ENCODE results near the gene TBKBP1.
"Not testable (repeated sequence)": the region's sequence is repeated elsewhere in the genome, so short reads cannot be mapped to it uniquely, and the experiment has no call there.

The TBKBP1 gene

DNA sequence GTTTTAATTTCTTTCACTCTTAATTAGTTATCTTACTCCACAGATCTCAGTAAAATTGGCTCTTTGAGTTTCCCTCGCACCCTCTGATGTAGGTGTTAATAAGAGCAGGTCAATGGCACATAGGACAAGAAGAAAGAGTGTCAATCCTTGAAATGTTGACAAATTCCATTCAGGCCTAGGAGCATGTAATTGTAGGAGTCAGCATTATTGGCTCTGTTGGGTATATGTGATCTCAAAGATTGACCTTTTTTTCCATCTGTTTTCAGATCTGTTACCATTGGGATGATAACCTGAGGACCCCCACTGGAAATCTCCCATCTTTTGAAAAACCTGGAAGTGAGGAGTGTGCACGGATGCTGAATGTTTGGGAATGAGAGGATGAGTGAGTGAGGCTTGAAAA is 11.8 kb upstream of the TBKBP1 start:
- no peak for DNase-seq

DNA sequence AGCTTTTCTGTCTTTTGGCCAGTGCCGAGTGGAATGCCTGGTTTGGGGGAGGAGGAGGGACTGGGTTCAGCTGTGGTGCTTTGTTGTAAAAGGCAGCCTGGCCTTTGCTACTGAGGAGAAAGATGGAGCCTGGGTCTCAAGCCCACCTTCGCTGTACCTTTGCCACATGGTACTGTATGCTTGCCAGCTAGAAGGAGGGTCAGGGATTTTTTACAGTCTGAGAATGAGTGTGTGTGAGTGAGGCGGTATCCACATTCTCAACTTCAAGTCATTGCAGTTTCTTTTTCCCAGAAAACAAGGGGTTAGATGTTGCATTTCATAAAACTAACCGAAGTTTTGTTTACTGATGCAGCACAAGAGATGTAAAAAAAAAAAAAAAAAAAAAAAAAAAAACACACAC is 11.2 kb upstream of the TBKBP1 start:
- DNase-seq, result not testable (repeated sequence)

DNA sequence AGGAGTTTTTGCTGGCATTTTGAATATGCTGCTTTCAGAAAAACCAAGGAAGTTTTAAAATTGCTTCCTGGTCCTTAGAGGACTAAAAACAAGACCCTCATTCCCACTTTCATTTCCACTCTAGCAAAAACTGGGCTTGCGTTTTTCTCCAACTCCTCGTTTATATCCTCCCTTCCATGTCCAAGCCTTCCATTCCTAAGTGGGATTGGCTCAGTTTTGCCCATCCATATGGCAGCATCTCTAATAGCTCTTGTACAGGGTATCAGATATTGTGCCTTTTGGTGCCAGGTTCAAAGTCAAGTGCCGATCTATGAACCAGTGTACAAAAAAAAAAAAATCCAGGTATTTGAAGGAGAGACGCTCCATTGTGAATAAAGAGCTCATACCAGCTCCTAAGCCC is 9.9 kb upstream of the TBKBP1 start:
- no peak for DNase-seq

DNA sequence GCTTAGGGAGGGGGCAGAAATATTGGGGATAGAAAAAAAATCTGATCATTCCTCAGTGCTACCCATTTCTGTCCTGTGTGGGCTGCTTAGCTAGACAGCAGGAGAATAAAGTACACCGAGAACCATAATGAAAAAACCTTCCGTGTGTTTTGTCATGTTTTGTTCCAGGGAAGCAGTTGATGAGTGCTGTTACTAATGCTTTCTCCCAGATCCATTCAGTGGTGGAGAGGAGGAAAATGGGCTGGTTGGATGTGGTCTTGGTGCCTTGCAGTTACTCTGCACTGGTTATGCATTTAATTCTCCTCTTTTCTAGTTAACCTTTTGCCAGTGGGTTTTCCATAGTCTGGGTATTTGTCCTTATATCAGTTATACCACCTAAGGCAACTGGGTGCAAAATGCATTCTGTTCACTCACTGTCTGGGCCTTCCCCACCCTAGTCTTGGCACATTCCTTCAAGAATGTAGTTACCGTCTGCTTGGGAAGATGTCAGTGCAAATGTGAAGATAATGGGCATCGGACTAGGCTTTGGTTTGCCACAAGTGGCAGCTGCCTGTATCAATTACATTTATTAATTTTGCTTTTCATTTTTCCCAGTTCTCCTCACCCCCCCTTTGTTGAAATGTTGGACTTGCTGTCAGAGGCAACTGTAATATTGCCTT is 9.3 kb upstream of the TBKBP1 start:
- no peak for DNase-seq

DNA sequence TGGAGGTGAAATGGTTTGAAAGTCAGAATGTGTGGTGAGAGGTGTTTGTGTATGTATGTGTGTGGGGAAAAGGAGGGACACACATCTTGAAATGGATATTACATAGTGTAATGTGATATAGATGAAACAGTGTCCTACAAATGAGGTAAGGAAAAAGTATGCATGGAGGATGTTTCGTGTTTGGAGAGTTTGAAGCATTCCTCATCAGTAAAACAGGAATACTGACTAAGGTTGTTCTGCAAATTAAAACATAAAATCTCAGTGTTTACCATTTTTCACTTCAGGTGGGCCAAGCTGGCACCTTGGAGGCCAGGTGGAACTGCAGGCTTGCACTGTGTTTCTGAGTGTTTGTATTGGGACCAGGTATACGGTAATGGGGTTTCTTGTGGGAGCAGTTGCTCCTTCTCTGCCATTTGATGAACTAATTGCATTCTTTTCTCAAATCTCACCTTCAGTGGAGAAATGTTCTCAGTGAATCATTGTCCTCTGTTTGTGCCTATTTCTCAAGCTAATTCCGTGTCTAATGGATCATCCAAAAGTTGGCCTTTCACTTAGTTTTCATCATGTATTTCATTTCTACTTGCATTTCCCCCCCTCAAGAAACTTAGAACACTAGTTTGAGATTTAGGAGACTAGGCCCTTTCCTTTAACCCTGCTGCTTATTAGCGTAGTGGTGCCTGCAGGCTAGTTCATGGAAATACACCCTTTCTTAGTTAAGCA is 8.2 kb upstream of the TBKBP1 start:
- no peak for DNase-seq

DNA sequence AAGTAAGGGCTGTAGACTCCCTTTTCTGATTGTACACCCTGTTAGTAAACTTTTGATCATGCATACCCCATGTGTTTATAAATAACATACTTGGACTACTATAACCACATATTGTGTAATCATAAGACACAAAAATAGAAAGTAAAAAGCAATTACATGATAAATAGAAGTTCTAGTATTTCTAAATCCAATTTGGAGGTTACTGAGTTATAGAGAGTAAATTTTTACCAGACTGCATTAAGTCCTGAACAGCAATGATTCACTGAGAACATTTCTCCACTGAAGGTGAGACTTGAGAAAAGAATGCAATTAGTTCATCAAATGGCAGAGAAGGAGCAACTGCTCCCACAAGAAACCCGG is 7.7 kb upstream of the TBKBP1 start:
- no peak for DNase-seq

DNA sequence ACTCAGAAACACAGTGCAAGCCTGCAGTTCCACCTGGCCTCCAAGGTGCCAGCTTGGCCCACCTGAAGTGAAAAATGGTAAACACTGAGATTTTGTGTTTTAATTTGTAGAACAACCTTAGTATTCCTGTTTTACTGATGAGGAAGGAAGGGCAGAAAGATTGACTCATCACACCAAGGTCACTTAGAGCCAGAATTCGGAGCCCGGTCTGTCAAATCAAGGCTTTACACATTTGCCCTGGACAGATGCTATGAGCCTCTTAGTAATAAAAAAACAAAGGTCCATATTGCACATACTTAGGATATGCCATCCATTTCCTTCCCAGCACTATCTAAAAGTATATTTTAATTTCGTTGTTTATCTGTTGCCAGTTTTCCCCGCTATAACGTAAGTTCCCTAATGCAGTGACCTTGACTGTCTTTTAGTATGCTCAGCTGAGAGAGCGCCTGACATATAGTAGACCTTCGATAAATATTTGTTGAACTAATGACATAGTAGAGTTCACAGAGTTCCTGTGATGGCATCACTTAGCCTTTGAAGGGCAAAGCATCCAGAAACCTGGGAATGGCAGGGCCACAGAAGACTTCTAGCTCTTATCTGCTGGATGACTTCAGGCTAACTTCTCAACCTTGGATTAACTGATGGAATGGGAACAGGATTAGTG is 7.2 kb upstream of the TBKBP1 start:
- no peak for DNase-seq

DNA sequence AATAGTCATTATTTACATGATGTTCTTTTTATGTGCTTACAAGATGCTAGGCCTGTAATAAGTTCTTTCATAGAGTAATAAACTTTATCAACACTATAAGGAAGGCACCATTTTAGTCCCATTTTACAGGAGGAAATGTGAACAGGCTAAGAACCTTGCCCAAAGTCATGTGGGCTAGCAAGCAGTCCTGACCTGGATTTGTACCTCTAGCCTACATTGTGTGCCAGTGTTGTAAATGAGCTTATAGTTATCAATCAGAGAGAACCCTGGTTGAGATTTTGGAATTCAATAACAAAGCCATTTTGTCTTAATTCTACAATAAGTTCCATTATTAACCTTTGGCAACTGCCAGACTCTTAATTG is 6.7 kb upstream of the TBKBP1 start:
- no peak for DNase-seq

DNA sequence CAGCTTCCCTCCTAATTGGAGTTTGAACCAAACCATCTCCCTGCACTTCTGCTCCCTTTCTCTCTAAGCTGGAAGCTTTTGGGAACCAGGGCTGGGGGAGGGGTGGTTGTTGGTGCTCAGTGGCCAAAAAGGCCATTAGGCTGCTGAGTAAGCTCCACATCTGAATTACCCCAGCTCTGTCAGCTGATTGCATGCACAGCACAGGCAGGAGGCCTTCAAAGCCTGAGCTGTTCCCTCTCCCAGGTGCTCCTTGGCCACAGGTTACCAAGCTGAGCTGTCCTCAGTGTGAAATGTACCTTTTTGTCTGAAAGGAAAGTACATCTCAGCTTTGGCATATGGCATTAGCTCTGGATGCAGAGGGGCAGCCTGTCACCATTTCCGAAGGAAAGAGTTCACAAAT is 6.2 kb upstream of the TBKBP1 start:
- DNase-seq, result no peak

DNA sequence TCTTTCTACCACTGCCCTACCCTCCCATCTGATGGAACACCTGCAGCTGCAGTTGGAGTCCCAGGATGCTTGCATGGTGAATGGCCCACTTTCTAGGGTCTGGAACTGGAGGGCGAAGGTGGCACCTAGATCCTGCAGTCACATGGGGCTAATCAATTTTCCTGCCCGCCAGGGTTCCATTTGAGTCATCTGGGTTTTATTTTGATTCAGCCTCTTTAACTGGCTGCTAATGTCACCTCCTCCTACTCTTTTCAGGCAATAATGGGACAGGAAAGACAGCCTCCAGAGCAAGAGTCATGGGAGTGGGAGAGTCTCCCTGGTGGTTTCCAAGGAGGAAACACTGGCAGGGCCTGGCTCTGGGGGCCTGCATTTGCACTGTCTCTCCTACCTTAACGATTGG is 3.8 kb upstream of the TBKBP1 start:
- DNase-seq, result no peak

DNA sequence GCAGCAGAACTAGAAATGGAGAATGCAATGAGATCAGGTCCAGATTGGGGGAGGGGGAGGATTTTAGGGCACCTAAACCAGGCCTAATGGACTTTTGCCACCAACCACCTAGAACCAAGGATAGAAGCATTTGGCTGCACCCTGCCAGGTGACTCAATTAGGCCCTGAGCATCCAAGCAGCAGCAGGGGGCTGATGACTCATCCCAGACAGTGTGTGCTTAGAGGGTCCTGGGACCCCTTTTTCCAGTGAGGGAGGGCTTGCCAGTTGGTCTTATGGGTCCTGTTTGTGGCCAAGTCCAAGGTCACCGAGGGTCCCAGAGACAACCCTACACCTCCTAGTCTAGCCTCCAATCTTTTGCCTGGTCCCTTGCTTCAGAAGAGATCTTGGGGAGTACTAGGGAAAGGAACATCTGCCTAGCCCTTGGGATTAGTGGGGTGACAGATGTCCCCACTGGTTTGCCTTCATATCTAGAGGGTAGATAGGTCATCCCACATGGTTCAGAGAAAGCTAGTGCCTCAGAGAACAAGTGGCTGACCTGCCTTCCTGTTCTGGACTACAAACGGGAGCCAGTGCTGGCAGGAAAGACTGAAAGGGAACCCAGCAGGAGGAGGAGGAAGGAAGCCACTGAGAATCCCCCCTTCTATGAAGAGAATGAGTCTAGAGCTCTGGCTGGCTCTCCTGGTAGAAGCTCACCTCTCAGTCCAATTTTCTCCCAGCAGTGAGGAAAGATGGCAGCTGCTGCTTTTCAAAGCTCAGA is 1.6 kb upstream of the TBKBP1 start:
- no peak for DNase-seq

DNA sequence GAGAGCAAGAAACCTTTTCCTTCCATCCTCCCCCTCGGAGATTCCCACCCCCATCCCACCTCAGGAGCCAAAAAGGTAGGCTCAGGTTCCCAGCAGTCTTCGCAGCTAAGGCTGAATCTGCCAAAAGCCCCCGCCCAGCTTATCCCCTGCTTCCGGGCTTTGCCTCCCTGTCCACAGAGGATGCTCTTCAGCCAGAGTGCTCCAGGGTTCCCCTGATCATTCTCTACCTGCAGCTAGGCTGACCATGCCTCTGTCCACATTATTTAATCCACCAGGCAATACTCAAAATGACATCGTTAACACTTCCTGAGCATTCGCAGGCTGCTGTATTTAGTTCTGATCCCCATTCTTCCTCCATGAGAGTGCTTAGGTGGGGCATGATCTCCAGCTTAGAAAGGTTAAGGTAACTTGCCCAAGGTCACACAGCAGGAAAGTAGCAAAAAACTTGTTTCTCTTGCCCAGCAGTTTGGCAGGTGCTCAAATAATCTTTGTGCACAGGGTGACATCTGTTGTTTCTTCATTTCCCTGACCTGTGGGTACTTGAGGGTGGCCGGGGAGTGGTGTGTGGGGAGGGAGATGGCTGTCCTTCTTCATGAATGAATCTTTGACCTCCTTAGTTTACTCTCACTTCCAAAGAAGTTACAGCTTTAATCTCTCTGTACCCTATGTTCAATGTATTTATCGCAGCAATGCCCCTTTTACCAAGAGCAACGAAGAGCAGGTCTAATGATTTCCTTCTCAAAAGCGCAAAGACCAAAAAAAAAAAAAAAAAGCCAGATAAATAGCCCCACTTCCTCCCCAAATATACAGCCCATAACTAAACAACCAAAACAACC is 848 bp upstream of the TBKBP1 start:
- no peak for DNase-seq

DNA sequence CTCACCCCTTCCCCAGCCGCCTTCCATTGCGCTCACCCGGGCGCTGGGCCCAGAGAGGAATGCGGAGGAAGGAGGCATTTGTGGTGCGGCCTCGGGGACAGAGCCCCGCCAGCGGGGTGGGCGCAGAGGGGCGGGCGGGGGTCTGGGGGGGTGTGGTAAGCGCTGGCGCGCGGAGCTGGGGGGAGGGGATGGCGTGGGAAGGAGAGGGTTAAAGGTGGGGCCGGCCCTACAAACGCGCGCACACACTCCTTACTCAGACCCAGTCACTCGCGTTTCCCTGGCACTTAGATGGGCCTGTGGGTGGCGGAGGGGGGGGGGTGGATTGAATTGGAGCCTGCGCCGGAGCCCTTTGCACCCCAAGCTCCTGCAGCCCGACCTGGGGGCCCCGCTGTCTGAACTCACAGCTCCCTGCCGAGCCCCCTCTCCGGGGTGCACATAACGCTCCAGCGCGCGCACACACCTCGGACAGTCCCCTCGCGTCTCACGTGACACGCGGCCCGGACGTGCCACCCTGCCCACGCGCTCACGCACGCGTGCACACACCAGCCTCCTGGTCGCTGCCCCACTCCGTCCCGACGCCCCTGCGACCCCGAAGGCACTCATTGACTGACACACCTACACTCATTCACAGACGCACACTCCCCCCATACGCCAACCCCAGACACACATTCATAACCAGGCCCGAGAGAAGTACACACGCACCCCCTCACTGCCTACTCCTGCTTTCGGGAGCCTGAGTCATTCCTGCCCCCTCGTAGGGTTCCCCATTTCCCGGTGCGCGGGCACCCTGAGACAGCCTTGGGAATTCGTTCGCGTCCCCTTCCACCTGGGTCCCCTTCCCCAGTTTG is 844 bp downstream of the TBKBP1 start:
- DNase-seq, result peak; percentile 36

DNA sequence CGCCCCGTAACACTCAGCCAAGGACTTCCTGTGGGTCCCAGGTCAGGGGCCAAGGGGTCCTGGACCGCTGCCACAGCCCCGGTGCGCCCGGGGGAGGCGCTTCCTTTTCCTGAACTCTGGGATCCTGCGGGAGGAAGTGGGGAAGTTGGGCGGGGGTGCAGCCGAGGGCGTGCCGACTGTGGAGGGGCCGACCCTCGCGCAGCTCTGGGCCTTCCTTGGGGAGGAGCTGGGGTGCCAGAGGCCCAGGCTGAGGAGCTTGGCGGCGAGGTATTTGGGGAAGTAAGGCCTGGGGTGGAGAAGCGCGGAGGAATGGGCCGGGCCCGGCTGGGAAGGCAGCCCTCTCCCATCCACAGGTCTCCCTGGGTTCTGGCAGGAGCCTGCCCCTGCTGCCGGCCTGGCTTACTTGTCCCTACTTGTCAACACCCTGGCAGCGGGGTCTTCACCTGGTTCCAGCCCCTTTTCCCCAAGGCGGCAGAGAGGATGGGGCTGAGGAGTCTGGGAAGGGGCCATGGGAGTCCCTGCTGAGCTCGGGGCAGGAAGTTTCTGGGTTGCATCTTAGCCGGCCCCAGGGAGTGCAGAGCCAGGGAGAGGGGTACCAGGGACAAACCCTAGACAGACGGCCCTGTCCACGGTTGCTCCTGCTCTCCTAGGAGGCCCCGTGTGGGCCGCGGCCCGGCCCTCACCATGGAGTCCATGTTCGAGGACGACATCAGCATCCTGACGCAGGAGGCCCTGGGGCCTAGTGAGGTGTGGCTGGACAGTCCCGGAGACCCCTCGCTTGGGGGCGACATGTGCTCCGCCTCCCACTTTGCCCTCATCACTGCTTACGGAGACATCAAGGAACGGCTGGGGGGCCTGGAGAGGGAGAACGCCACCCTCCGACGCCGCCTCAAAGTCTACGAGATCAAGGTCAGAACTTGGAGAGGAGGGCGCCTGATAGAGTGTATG is 1.7 kb downstream of the TBKBP1 start:
- no peak for DNase-seq

DNA sequence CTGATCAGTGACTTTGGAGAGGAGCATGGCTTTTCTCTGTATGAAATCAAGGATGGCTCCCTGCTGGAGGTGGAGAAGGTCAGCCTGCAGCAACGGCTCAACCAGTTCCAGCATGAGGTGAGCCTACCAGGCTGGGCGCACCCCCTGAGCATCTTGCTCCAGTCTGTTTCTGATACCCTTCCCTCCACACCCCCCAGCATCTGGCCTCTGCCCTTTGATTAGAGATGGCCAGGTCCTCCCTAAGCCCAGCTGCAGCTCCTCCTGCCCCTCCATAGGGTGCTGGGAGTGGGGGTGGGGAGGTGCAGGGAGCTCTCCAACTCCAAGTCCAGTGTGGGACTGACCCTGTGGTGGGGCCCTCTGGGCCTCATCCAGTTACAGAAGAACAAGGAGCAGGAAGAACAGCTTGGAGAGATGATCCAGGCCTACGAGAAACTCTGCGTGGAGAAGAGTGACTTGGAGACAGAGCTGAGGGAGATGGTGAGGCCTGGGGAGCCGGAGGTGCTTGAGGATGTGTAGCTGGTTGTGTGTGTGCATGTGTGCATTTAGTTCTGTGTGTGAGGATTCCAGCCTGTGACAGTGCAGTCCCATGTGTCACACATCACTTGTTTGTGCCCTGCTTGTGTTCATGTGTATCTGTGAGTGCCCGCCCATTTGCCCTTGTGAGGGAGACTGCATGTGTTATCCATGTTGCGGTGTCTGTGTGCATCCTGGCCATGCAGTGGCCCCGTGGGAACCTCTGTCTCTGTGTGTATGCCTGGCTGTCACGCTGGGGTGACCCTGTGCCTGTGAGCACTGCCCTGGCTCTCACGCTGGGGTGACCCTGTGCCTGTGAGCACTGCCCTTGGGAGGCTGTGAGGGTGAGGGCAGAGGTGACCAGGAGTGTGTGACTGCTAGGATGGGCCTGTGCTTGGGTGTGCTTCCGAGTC is 3.0 kb downstream of the TBKBP1 start:
- DNase-seq, result no peak

DNA sequence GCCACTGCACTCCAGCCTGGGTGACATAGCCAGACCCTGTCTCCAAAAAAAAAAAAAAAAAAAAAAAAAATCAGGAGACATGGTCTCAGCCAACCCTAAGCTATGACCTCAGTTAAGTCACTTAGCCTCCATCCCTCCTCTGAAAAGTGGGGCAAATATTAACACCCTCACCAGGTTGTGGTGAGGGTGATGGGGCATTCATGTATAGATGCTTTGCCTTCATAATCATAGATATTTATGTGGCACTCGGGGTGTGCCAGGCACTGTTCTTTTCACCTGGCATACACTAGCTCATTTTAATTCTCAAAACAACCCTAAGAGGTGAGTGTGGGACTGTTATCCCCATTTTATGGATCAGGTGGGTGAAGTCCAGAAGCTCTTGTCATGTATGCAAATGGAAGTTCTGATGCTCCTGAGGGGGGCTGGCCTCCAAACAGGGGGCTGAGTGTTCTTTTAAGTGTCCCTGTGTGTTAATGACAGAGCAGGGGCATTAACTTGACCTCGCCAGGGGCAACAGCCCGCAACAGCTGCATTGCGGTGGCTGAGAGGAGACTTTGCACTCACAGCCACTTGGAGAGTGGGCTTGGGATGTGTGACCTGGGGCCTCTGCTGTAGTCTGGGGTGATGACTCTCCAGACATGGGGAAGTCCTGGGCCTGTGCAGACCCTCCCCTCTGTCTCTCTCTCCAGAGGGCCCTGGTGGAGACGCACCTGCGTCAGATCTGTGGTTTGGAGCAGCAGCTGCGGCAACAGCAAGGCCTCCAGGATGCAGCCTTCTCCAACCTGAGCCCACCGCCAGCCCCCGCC is 4.1 kb downstream of the TBKBP1 start:
- no peak for DNase-seq

DNA sequence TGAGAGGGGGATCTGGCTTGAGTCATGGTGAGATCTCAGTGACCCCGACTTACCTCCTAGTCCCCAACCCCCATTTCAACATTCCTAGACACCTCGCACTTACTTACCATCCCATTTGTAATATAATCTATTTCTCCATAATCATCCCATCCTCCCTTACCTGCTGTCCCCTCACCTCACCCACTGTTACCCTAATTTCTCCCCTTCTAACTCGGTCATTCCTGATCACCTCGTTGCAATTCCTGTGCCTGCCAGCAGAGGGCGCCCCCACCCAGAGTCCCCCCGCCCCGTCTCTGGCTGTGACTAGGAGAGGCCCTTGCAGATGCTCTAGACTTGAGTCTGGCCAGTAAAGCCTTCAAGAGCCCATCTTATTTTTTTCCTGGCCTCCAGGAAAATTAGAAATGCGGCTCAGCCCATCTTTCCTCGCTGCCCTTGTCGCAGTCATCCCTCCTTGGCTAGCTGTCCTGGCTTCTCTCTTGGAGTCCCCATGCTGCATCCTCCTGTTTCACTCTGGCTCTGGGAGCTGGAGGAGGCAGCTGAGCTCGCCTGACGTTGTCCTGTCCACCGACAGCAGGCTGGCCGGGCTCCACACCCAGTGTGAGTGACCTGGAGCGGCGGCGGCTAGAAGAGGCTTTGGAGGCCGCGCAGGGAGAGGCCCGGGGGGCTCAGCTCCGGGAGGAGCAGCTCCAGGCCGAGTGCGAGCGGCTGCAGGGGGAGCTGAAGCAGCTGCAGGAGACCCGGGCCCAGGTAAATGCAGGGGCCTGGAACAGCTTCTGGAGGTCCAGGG is 5.0 kb downstream of the TBKBP1 start:
- DNase-seq, result peak; percentile 73

DNA sequence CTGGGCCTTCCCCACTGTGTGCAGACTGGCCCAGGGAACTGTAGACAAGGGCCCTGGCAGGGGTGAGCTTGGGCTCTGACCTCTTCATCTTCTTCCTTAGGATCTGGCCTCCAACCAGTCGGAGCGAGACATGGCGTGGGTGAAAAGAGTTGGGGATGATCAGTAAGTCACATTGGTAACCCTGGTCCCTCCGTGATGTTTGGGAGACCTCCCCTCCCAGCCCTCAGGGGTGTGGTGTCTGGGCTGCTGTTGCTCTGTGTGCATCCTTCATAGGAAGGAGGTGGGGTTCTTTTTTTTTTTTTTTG is 5.5 kb downstream of the TBKBP1 start:
- no peak for DNase-seq
